Measurements from ENCODE around the gene VRTN.

VRTN gene

GRCh38 chr14:74400031-74400685 lies 51.9 kb downstream of the VRTN start:
- no peaks in the 10 kb centered on the region for H3K79me1 ChIP-seq (ENCODE audit: low read length)
- peak overlapping the region; percentile 47 for H2AK5ac ChIP-seq (ENCODE audit: low read length)
- H4K5ac ChIP-seq (ENCODE audit: low read length): peak overlapping the region; percentile 24
- no peak overlapping the region for H2BK120ac ChIP-seq (ENCODE audit: low read depth, low read length)
- peak; percentile 93 for DNase-seq
- H3K27me3 ChIP-seq (ENCODE audit: insufficient read depth, low read length, poor library complexity): no peaks in the 10 kb centered on the region
- H2BK5ac ChIP-seq (ENCODE audit: low read length): peak overlapping the region; percentile 85
- H3K4me3 ChIP-seq (ENCODE audit: low read length): no peak overlapping the region
- H3K4me1 ChIP-seq (ENCODE audit: control insufficient read depth, low read depth, low read length): peaks cover 30% of the 10 kb centered on the region
- H3K4ac ChIP-seq (ENCODE audit: low read depth, low read length): peak overlapping the region; percentile 17
- no peak overlapping the region for H2BK15ac ChIP-seq (replicated peaks; ENCODE audit: low read depth)
- H3K18ac ChIP-seq (ENCODE audit: low read length): peak overlapping the region; percentile 3
- H3K36me3 ChIP-seq (ENCODE audit: control insufficient read depth, insufficient read depth, low read length): no peaks in the 10 kb centered on the region
- H4K8ac ChIP-seq (ENCODE audit: low read depth, low read length): no peak overlapping the region
- H3K79me2 ChIP-seq (ENCODE audit: control insufficient read depth, insufficient read depth, low read length): no peaks in the 10 kb centered on the region
- H3K9ac ChIP-seq (ENCODE audit: low read length): no peak overlapping the region
- H3K27ac ChIP-seq (ENCODE audit: low read depth, low read length): no peak overlapping the region
- no peak overlapping the region for H3K23ac ChIP-seq (ENCODE audit: low read length)
- H3K56ac ChIP-seq (ENCODE audit: low read length): peak overlapping the region; percentile 66
- no peak overlapping the region for H3K4me2 ChIP-seq (ENCODE audit: low read length)
- no CpG with 5 or more reads among the region's 13 CpGs for WGBS (ENCODE audit: extremely low coverage, insufficient coverage, low lambda C conversion rate)

GRCh38 chr14:74400919-74401503 lies 52.7 kb downstream of the VRTN start:
- Histone ChIP-seq H3K4me1 (ENCODE audit: control insufficient read depth, low read depth, low read length) (peaks cover 29% of the 10 kb centered on the region), H3K4me2 (ENCODE audit: low read length) (no peak overlapping the region), H3K27ac (ENCODE audit: low read depth, low read length) (peak overlapping the region; percentile 82), H3K27me3 (ENCODE audit: insufficient read depth, low read length, poor library complexity) (no peaks in the 10 kb centered on the region), H3K56ac (ENCODE audit: low read length) (peak overlapping the region; percentile 83), H3K79me2 (ENCODE audit: control insufficient read depth, insufficient read depth, low read length) (no peaks in the 10 kb centered on the region), H4K8ac (ENCODE audit: low read depth, low read length) (peak overlapping the region; percentile 43), H4K5ac (ENCODE audit: low read length) (peak overlapping the region; percentile 72), H3K79me1 (ENCODE audit: low read length) (no peaks in the 10 kb centered on the region), H2AK5ac (ENCODE audit: low read length) (peak overlapping the region; percentile 89), H3K36me3 (ENCODE audit: control insufficient read depth, insufficient read depth, low read length) (no peaks in the 10 kb centered on the region), H3K18ac (ENCODE audit: low read length) (peak overlapping the region; percentile 72), H3K9ac (ENCODE audit: low read length) (peak overlapping the region; percentile 52), H2BK120ac (ENCODE audit: low read depth, low read length) (peak overlapping the region; percentile 62), H3K4ac (ENCODE audit: low read depth, low read length) (peak overlapping the region; percentile 84), H2BK15ac (replicated peaks; ENCODE audit: low read depth) (no peak overlapping the region), H3K4me3 (ENCODE audit: low read length) (no peak overlapping the region), H2BK5ac (ENCODE audit: low read length) (peak overlapping the region; percentile 85), H3K23ac (ENCODE audit: low read length) (no peak overlapping the region)
- peak; percentile 44 for DNase-seq
- WGBS (ENCODE audit: extremely low coverage, insufficient coverage, low lambda C conversion rate): no CpG with 5 or more reads among the region's 8 CpGs

- Histone ChIP-seq H3K56ac (ENCODE audit: low read length) (peak overlapping the region; percentile 94), H3K18ac (ENCODE audit: low read length) (peak overlapping the region; percentile 72), H3K4me1 (ENCODE audit: control insufficient read depth, low read depth, low read length) (peaks cover 26% of the 10 kb centered on the region), H2BK15ac (replicated peaks; ENCODE audit: low read depth) (no peak overlapping the region), H3K27ac (ENCODE audit: low read depth, low read length) (peak overlapping the region; percentile 82), H3K27me3 (ENCODE audit: insufficient read depth, low read length, poor library complexity) (no peaks in the 10 kb centered on the region), H3K23ac (ENCODE audit: low read length) (peak overlapping the region; percentile 61), H3K4me3 (ENCODE audit: low read length) (no peak overlapping the region), H3K4ac (ENCODE audit: low read depth, low read length) (peak overlapping the region; percentile 26), H3K4me2 (ENCODE audit: low read length) (peak overlapping the region; percentile 50), H2AK5ac (ENCODE audit: low read length) (peak overlapping the region; percentile 52), H2BK120ac (ENCODE audit: low read depth, low read length) (peak overlapping the region; percentile 62), H3K79me1 (ENCODE audit: low read length) (no peaks in the 10 kb centered on the region), H3K79me2 (ENCODE audit: control insufficient read depth, insufficient read depth, low read length) (no peaks in the 10 kb centered on the region), H4K5ac (ENCODE audit: low read length) (no peak overlapping the region), H4K8ac (ENCODE audit: low read depth, low read length) (no peak overlapping the region), H2BK5ac (ENCODE audit: low read length) (peak overlapping the region; percentile 98), H3K36me3 (ENCODE audit: control insufficient read depth, insufficient read depth, low read length) (no peaks in the 10 kb centered on the region), H3K9ac (ENCODE audit: low read length) (peak overlapping the region; percentile 69)
- no CpG with 5 or more reads among the region's 12 CpGs for whole genome bisulfite sequencing (ENCODE audit: extremely low coverage, insufficient coverage, low lambda C conversion rate)
- peak; percentile 92 for DNase-seq
Measured at GRCh38 chr14:74401504-74402241, 53.4 kb downstream of the VRTN start.

GRCh38 chr14:74402401-74403251 lies 54.4 kb downstream of the VRTN start:
- H3K79me2 ChIP-seq (ENCODE audit: control insufficient read depth, insufficient read depth, low read length): no peaks in the 10 kb centered on the region
- peak overlapping the region; percentile 33 for H3K27ac ChIP-seq (ENCODE audit: low read depth, low read length)
- peak overlapping the region; percentile 35 for H2AK5ac ChIP-seq (ENCODE audit: low read length)
- H2BK120ac ChIP-seq (ENCODE audit: low read depth, low read length): peak overlapping the region; percentile 10
- no peak overlapping the region for H2BK15ac ChIP-seq (replicated peaks; ENCODE audit: low read depth)
- H4K5ac ChIP-seq (ENCODE audit: low read length): no peak overlapping the region
- no peak overlapping the region for H3K23ac ChIP-seq (ENCODE audit: low read length)
- no peaks in the 10 kb centered on the region for H3K36me3 ChIP-seq (ENCODE audit: control insufficient read depth, insufficient read depth, low read length)
- H3K4me2 ChIP-seq (ENCODE audit: low read length): no peak overlapping the region
- peak overlapping the region; percentile 33 for H3K9ac ChIP-seq (ENCODE audit: low read length)
- H3K27me3 ChIP-seq (ENCODE audit: insufficient read depth, low read length, poor library complexity): no peaks in the 10 kb centered on the region
- no peak overlapping the region for H4K8ac ChIP-seq (ENCODE audit: low read depth, low read length)
- H3K56ac ChIP-seq (ENCODE audit: low read length): peak overlapping the region; percentile 69
- no CpG with 5 or more reads among the region's 10 CpGs for WGBS (ENCODE audit: extremely low coverage, insufficient coverage, low lambda C conversion rate)
- peak overlapping the region; percentile 15 for H3K18ac ChIP-seq (ENCODE audit: low read length)
- no peak overlapping the region for H3K4me3 ChIP-seq (ENCODE audit: low read length)
- H3K4me1 ChIP-seq (ENCODE audit: control insufficient read depth, low read depth, low read length): peaks cover 24% of the 10 kb centered on the region
- peak overlapping the region; percentile 55 for H2BK5ac ChIP-seq (ENCODE audit: low read length)
- H3K4ac ChIP-seq (ENCODE audit: low read depth, low read length): peak overlapping the region; percentile 57
- no peak for DNase-seq
- H3K79me1 ChIP-seq (ENCODE audit: low read length): no peaks in the 10 kb centered on the region

GRCh38 chr14:74403619-74404417 lies 55.5 kb downstream of the VRTN start:
- no CpG with 5 or more reads among the region's 12 CpGs for WGBS (ENCODE audit: extremely low coverage, insufficient coverage, low lambda C conversion rate)
- no peak overlapping the region for H4K5ac ChIP-seq (ENCODE audit: low read length)
- H3K79me1 ChIP-seq (ENCODE audit: low read length): no peaks in the 10 kb centered on the region
- H2BK5ac ChIP-seq (ENCODE audit: low read length): no peak overlapping the region
- H3K4me2 ChIP-seq (ENCODE audit: low read length): no peak overlapping the region
- no peak overlapping the region for H3K9ac ChIP-seq (ENCODE audit: low read length)
- no peak overlapping the region for H2BK15ac ChIP-seq (replicated peaks; ENCODE audit: low read depth)
- no peak overlapping the region for H3K27ac ChIP-seq (ENCODE audit: low read depth, low read length)
- H3K23ac ChIP-seq (ENCODE audit: low read length): no peak overlapping the region
- H3K4me1 ChIP-seq (ENCODE audit: control insufficient read depth, low read depth, low read length): peaks cover 24% of the 10 kb centered on the region
- H2BK120ac ChIP-seq (ENCODE audit: low read depth, low read length): no peak overlapping the region
- no peak overlapping the region for H3K56ac ChIP-seq (ENCODE audit: low read length)
- DNase-seq: no peak
- no peaks in the 10 kb centered on the region for H3K36me3 ChIP-seq (ENCODE audit: control insufficient read depth, insufficient read depth, low read length)
- no peak overlapping the region for H3K4me3 ChIP-seq (ENCODE audit: low read length)
- no peak overlapping the region for H3K4ac ChIP-seq (ENCODE audit: low read depth, low read length)
- no peak overlapping the region for H3K18ac ChIP-seq (ENCODE audit: low read length)
- H2AK5ac ChIP-seq (ENCODE audit: low read length): no peak overlapping the region
- H4K8ac ChIP-seq (ENCODE audit: low read depth, low read length): no peak overlapping the region
- no peaks in the 10 kb centered on the region for H3K27me3 ChIP-seq (ENCODE audit: insufficient read depth, low read length, poor library complexity)
- no peaks in the 10 kb centered on the region for H3K79me2 ChIP-seq (ENCODE audit: control insufficient read depth, insufficient read depth, low read length)
